Esophagus squamous epithelium (tissue), 5 donors: Measurements from ENCODE around the gene CYTH3. TPM values are rescaled to one million over a fixed set of nuclear protein-coding genes. Genes with fewer than 3 reads are reported as not detected.

Experiments used
- DNase-seq: peaks from one replicate; lab custom pipeline; 2025; lab: John Stamatoyannopoulos, UW
- H3K27ac ChIP-seq, 4 donors: fragments of 200-600 bp; sonication (generic); one replicate each; pipeline ENCODE4 v1.5.1; 2016 to 2019; ENCODE audit warnings: mild to moderate bottlenecking in 1 of 4
- H3K27me3 ChIP-seq, 4 donors: fragments of 200-600 bp; sonication (generic); 1 replicate in 3 of 4; 2 replicates in 1 of 4; pipeline versions ENCODE4 v1.5.1 to v1.6.0; 2017 to 2021; ENCODE audit warnings: antibody characterized with exemption in 1 of 4
- H3K36me3 ChIP-seq, 3 donors: fragments of 200-600 bp; sonication (generic); one replicate each; pipeline ENCODE4 v1.5.1; 2016 to 2019
- H3K4me1 ChIP-seq, 3 donors: fragments of 200-600 bp; sonication (generic); one replicate each; pipeline ENCODE4 v1.5.1; 2017 to 2019
- H3K4me3 ChIP-seq, 4 donors: fragments of 200-600 bp; sonication (generic); 1 replicate in 3 of 4; 2 replicates in 1 of 4; pipeline ENCODE4 v1.5.1; 2016 to 2019; ENCODE audit warnings: mild to moderate bottlenecking in 2 of 4, moderate library complexity in 1 of 4
- H3K9me3 ChIP-seq, 3 donors: fragments of 200-600 bp; sonication (generic); one replicate each; pipeline ENCODE4 v1.5.1; 2016 to 2019
- POLR2A ChIP-seq, 4 donors: fragments of 450-650 bp; IDR thresholded peaks; one replicate each; pipeline ENCODE4 v1.6.1; 2017; ENCODE audit warnings: antibody characterized with exemption in 4 of 4, mild to moderate bottlenecking in 4 of 4, moderate library complexity in 3 of 4
- WGBS, 2 donors: methylation state at CpG; one replicate each; pipeline ENCODE4 v1.1.5; 2018; 5-methylcytosine and 5-hydroxymethylcytosine counted together
- intact Hi-C: fragments of 100-400 bp; cut with DNase I; formaldehyde crosslinking; loops from one replicate; pipeline ENCODE4 v1.15.0; 2022
- total RNA-seq, 4 donors: library from RNA; depleted of rRNA; stranded (reverse); fragments of >200 nt; gene quantifications; one replicate each; pipeline ENCODE4 v1.1.0, GENCODE V29; 2016
- TF ChIP-seq, protein P1 (sequence below), 6 experiments: fragments of 450-650 bp in 4 of 6; fragments of 200-600 bp in 2 of 6; sonication (generic) in 2 of 6; IDR thresholded peaks; one replicate each; pipeline ENCODE4 v1.5.1; 2016 to 2019; ENCODE audit warnings: antibody characterized with exemption in 6 of 6, mild to moderate bottlenecking in 4 of 6, moderate library complexity in 4 of 6
- donor health status: DM: yes; HTN: yes; CAD: no.

Gene CYTH3
- total RNA-seq, 4 donors from 2014 or later, result 11.5 to 27.7 (median 12.7) TPM

DNA sequence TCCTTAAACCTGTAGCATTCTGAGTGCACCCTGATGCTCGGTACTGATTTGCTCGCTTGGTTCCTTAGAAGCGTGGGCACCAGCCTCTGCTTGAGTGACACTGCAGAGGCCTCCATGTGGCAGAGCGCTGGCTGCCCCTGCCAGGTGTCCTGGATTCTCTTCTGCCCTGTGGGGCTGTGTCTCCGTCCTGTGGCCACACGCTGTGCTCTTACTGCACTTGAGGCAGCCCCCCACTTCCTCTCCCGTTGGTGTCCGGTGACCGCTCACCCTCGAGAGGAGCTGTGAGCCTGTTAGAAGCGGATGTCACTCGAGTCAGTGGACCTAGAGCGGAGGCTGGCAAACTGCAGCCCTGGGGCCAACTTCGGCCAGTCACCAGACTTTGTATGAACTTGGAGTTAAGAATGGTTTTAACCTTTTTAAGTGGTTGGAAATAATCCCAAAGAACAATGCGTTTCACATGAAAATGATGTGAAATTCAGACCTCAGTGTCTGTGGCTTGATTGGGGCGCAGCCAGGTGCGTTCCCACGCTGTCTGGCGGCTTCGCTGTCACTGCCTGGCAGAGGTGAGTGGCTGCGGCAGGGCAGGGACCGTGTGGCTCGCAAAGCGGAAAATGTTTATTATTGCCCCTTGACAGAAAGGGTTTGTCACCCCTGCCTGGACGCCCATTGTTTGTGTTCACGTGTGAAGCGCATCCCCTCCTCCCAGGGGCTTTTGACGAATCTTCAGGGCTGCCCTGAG is 114.6 kb downstream of the CYTH3 start:
- 90 to 91% methylated on average over 19 to 22 of the region's 28 CpGs for WGBS, 2 donors
- Histone ChIP-seq H3K27ac (no peak overlapping the region), H3K27me3 (no peaks in the 10 kb centered on the region), H3K9me3 (no peaks in the 10 kb centered on the region), H3K36me3 (peaks cover 26 to 92% (median 30%) of the 10 kb centered on the region in 3 donors), H3K4me1 (peaks cover 0 to 25% (median 9%) of the 10 kb centered on the region in 3 donors), H3K4me3 (no peak overlapping the region)
- intact Hi-C loops, result loop anchor here (5.0 kb wide), 1 partner anchor 164 kb away; no protein-coding TSS in a partner anchor
- TF ChIP-seq POLR2A (IDR thresholded peaks at IDR 0.05), result no peak
- TF ChIP-seq, protein P1, sequence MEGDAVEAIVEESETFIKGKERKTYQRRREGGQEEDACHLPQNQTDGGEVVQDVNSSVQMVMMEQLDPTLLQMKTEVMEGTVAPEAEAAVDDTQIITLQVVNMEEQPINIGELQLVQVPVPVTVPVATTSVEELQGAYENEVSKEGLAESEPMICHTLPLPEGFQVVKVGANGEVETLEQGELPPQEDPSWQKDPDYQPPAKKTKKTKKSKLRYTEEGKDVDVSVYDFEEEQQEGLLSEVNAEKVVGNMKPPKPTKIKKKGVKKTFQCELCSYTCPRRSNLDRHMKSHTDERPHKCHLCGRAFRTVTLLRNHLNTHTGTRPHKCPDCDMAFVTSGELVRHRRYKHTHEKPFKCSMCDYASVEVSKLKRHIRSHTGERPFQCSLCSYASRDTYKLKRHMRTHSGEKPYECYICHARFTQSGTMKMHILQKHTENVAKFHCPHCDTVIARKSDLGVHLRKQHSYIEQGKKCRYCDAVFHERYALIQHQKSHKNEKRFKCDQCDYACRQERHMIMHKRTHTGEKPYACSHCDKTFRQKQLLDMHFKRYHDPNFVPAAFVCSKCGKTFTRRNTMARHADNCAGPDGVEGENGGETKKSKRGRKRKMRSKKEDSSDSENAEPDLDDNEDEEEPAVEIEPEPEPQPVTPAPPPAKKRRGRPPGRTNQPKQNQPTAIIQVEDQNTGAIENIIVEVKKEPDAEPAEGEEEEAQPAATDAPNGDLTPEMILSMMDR (IDR thresholded peaks at IDR 0.05), result no peak
- no peak for DNase-seq

DNA sequence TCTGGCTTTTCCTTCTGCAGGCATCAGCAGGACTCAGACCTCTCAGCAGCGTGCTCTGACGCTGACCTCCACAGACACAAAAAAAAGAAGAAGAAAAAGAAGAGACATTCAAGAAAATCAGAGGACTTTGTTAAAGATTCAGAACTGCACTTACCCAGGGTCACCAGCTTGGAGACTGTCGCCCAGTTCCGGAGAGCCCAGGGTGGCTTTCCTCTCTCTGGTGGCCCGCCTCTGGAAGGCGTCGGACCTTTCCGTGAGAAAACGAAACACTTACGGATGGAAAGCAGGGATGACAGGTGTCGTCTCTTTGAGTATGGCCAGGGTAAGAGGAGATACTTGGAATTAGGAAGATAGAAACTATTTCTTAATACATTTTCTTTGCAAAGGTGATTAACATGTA is 115.7 kb downstream of the CYTH3 start:
- peaks cover 23 to 92% (median 27%) of the 10 kb centered on the region in 3 donors for H3K36me3 ChIP-seq
- intact Hi-C loops, result loop anchor here (5.0 kb wide), 1 partner anchor 166 kb away; no protein-coding TSS in a partner anchor
- H3K27ac ChIP-seq, result no peak overlapping the region
- no peaks in the 10 kb centered on the region for H3K27me3 ChIP-seq
- WGBS, 2 donors, result 95 to 99% methylated on average over 11 of the region's 11 CpGs
- H3K4me1 ChIP-seq, result peaks cover 0 to 16% (median 6%) of the 10 kb centered on the region in 3 donors
- DNase-seq, result no peak
- H3K4me3 ChIP-seq, result no peak overlapping the region
- no peaks in the 10 kb centered on the region for H3K9me3 ChIP-seq
- no peak for TF ChIP-seq POLR2A (IDR thresholded peaks at IDR 0.05)
- TF ChIP-seq, protein P1 (IDR thresholded peaks at IDR 0.05), result no peak

DNA sequence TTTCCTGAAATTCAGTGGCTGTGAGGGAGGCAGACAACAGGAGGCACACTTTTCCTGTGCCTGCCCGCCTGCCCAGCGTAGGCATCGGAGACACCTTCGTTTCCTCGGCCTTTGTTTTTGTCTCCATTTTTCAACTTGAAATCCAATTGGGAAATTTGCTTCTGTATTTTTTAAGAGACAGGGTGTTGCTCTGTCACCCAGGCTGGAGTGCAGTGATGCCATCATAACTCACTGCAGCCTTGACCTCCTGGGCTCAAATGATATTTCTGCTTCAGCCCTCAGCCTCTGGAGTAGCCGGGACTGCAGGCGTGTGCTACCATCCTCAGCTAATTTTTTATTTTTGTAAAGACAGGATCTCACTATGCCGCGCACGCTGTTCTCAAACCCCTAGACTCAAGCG is 116.8 kb downstream of the CYTH3 start:
- TF ChIP-seq, protein P1 (IDR thresholded peaks at IDR 0.05), result no peak
- TF ChIP-seq POLR2A (IDR thresholded peaks at IDR 0.05), result no peak
- peaks cover 0 to 11% (median 5%) of the 10 kb centered on the region in 3 donors for H3K4me1 ChIP-seq
- no peak overlapping the region for H3K27ac ChIP-seq
- peaks cover 23 to 97% (median 33%) of the 10 kb centered on the region in 3 donors for H3K36me3 ChIP-seq
- no peak overlapping the region for H3K4me3 ChIP-seq
- intact Hi-C loops, result loop anchor here (5.0 kb wide), 1 partner anchor 167 kb away; no protein-coding TSS in a partner anchor
- H3K9me3 ChIP-seq, result no peaks in the 10 kb centered on the region
- no peak for DNase-seq
- 91 to 93% methylated on average over 11 of the region's 11 CpGs for WGBS, 2 donors
- no peaks in the 10 kb centered on the region for H3K27me3 ChIP-seq

DNA sequence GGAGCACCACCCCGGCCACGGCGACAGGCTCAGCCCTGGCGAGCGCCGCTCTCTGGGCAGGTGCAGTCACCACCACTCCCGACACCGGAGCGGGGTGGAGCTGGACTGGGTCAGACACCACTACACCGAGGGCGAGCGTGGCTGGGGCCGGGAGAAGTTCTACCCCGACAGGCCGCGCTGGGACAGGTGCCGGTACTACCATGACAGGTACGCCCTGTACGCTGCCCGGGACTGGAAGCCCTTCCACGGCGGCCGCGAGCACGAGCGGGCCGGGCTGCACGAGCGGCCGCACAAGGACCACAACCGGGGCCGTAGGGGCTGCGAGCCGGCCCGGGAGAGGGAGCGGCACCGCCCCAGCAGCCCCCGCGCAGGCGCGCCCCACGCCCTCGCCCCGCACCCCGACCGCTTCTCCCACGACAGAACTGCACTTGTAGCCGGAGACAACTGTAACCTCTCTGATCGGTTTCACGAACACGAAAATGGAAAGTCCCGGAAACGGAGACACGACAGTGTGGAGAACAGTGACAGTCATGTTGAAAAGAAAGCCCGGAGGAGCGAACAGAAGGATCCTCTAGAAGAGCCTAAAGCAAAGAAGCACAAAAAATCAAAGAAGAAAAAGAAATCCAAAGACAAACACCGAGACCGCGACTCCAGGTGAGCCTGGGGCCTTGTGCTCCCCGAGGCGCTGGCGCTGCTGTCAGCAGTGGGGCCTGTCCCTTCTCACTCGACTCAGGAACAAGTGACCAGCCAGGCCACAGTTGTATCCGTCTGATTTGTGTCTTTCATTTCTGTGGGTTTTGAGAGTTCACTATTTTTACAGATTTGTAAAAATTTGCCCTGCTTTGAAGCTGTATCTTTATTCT is 117.7 kb downstream of the CYTH3 start:
- Histone ChIP-seq H3K27ac (no peak overlapping the region), H3K4me3 (no peak overlapping the region), H3K9me3 (no peaks in the 10 kb centered on the region), H3K4me1 (peaks cover 0 to 3% (median under 1%) of the 10 kb centered on the region in 3 donors), H3K36me3 (peaks cover 21 to 100% (median 42%) of the 10 kb centered on the region in 3 donors), H3K27me3 (no peaks in the 10 kb centered on the region)
- TF ChIP-seq, protein P1 (IDR thresholded peaks at IDR 0.05), result no peak
- no peak for TF ChIP-seq POLR2A (IDR thresholded peaks at IDR 0.05)
- DNase-seq, result no peak
- WGBS, 2 donors, result 87 to 90% methylated on average over 16 to 20 of the region's 64 CpGs
- intact Hi-C loops, result loop anchor here (5.0 kb wide), 1 partner anchor 168 kb away; no protein-coding TSS in a partner anchor
